ENCODE data around the gene NHS.

NHS gene

DNA sequence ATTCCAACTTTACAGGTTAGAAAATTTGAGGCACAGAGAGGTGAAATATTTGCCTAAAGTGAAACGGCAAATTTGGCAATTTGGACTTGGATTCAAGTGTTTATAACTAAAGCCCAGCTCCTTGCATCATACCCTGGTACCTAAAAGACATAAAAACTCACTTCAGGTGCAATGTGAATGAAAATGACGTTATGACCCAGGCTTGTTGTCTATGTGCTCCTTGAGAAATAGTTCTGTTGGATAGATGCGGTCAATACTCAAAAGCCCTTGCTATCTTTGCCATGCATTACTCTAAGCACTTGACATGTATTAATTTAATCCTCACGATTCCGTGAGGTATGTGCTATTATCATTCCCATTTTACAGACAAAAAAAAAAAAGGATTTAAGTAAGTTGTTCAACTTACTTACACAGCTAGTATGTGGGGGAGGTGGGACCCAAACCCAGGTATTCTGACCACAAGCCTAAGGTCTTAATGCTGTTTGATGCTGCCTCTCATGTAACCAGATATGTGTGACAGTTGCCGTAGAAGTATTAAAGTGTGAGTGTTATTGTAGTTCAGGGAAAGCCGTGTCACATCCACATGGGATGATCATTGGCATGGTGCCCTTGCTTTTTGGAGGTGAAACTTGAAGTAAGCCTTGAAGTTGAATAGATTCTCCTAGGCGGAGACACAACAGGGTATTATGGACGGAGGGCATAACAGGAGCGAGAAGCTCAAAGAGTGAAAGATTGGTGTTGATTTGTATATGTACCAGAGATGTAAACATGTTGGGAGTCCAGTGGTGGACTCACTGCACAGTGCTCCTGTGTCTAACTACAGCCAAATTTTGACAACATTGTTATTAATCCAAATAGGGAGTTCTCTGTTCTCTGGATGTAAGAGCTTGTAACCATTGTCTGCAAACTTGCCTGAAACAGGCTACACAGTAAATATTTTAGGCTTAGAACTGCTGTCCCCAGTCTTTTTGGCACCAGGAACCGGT is 365.4 kb downstream of the NHS start:
- DNase-seq (ENCODE audit: low spot score): no peak
- in situ Hi-C loops (cut with MboI; ENCODE audit: low sequenced_read_pairs, unreplicated experiment): no loop called here
- TF ChIP-seq, protein P1, sequence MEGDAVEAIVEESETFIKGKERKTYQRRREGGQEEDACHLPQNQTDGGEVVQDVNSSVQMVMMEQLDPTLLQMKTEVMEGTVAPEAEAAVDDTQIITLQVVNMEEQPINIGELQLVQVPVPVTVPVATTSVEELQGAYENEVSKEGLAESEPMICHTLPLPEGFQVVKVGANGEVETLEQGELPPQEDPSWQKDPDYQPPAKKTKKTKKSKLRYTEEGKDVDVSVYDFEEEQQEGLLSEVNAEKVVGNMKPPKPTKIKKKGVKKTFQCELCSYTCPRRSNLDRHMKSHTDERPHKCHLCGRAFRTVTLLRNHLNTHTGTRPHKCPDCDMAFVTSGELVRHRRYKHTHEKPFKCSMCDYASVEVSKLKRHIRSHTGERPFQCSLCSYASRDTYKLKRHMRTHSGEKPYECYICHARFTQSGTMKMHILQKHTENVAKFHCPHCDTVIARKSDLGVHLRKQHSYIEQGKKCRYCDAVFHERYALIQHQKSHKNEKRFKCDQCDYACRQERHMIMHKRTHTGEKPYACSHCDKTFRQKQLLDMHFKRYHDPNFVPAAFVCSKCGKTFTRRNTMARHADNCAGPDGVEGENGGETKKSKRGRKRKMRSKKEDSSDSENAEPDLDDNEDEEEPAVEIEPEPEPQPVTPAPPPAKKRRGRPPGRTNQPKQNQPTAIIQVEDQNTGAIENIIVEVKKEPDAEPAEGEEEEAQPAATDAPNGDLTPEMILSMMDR (IDR thresholded peaks at IDR 0.05; ENCODE audit: borderline replicate concordance, control extremely low read depth, extremely low read depth, insufficient read depth, missing control alignments): no peak

DNA sequence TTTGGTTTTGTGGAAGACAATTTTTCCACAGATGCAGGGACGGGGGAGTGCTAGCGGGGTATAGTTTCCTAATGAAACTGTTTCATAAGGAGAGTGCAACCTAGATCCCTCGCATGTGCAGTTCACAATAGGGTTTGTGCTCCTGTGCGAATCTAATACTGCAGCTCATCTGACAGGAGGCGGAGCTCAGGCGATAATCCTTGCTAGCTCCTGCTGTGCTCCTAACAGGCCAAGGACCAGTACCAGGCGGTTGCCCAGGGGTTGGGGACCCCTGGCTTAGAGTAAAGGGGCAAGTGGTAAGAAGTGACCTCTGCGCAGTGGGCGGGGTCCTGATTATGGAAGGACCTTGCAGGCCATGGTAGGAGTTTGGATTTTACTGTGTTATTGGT is 366.1 kb downstream of the NHS start:
- DNase-seq (ENCODE audit: low spot score): no peak
- in situ Hi-C loops (cut with MboI; ENCODE audit: low sequenced_read_pairs, unreplicated experiment): no loop called here
- TF ChIP-seq, protein P1 (IDR thresholded peaks at IDR 0.05; ENCODE audit: borderline replicate concordance, control extremely low read depth, extremely low read depth, insufficient read depth, missing control alignments): no peak

DNA sequence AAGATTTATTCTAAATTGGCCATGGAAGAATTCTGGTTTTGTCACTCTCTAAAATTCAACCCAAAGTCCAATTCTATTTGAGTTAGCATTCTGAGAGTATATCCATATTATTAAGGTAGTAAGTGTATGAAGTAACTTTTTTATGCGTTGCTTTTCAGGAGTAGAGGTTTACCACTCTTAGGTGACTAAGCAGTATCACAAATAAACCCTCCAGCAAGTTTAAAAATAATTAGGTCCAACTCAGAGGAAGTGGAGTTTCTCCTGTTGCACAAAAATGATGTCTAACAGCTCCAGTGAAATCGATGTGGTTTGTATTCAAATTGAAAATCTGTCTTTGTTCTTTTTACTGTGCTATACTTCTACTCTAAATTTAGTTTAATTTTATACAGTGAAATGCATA is 368.9 kb downstream of the NHS start:
- no peak for DNase-seq (ENCODE audit: low spot score)
- TF ChIP-seq, protein P1 (IDR thresholded peaks at IDR 0.05; ENCODE audit: borderline replicate concordance, control extremely low read depth, extremely low read depth, insufficient read depth, missing control alignments): no peak
- in situ Hi-C loops (cut with MboI; ENCODE audit: low sequenced_read_pairs, unreplicated experiment): no loop called here

DNA sequence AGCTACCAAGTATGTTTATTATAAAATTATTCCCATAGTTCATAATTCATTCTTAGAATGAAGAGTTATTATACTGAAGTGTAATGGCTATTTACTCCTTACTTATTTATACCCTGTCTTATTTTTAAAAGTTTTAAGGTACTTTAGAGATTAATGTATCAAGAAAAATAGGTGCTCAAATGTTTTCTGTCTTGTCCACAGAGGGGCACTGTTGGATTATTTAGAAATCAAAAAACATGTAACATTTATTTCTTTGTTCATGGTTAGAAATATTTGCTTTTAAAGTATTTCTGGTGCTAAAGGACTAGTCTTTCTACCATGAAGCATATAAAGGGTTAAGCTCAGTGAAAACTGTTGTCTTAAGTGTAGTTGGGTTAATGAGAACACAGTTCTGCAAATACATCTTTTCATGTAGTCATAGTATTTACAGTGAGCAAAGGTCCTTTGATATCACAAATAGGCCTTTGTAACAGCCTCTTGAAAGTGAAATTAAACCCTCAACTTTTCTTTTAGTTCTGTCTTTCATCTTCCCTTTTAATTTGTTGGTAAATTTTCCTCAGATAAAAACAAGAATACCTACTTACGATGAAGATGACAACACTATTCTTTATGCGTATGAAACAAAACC is 370.0 kb downstream of the NHS start:
- TF ChIP-seq, protein P1 (IDR thresholded peaks at IDR 0.05; ENCODE audit: borderline replicate concordance, control extremely low read depth, extremely low read depth, insufficient read depth, missing control alignments): no peak
- in situ Hi-C loops (cut with MboI; ENCODE audit: low sequenced_read_pairs, unreplicated experiment): no loop called here

DNA sequence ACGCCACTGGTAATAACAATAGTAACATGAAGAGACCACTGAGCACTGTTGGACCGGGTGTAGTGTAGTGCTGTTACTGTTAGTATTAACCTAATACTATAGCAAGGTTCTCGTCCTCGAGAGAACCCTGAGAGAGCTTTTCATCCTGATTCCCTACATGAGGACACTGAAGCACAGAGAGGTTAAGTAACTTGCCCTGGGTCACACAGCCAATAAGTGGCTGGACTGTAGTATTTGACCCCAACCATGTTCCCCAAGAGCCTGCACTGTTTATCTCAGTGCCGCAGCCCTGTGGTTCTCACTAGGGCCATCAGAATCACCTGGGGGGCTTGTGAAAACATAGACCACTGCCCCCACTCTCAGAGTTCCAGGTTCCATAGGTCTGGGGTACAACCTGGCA is 372.7 kb downstream of the NHS start:
- in situ Hi-C loops (cut with MboI; ENCODE audit: low sequenced_read_pairs, unreplicated experiment): no loop called here

More for the DNA sequence above, 370.0 kb downstream of the NHS start:
- DNase-seq (ENCODE audit: low spot score): no peak

DNA sequence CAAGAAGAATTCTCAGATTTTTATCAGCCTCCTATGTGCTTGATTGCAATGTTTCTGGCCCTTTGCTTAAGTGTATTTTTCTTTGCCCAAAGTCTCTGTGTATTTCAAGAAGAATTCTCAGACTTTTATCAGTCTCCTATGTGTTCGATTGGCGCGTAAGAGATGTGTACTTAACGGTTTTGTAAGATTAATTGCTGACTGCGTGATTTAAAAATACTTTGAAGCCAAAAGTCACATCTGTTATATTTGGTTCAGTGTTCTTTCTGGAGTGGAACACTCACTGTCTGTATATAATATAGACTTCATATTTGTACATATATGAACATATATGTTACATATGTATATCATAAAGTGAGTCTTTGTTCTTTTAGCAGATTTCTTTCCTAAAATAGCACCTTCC is 373.7 kb downstream of the NHS start:
- TF ChIP-seq, protein P1 (IDR thresholded peaks at IDR 0.05; ENCODE audit: borderline replicate concordance, control extremely low read depth, extremely low read depth, insufficient read depth, missing control alignments): no peak
- in situ Hi-C loops (cut with MboI; ENCODE audit: low sequenced_read_pairs, unreplicated experiment): no loop called here
- DNase-seq (ENCODE audit: low spot score): no peak

More for the DNA sequence above, 372.7 kb downstream of the NHS start:
- DNase-seq (ENCODE audit: low spot score): no peak
- TF ChIP-seq, protein P1 (IDR thresholded peaks at IDR 0.05; ENCODE audit: borderline replicate concordance, control extremely low read depth, extremely low read depth, insufficient read depth, missing control alignments): no peak

Data from GM13976 (cell line).